Ovary (tissue), 9 donors: ENCODE data around the gene TNPO2. TPM values are rescaled to one million over a fixed set of nuclear protein-coding genes. Genes with fewer than 3 reads are reported as not detected.
A peak's percentile ranks its signal among the peaks of the same experiment; 100 is the strongest.
"Not testable (repeated sequence)": the region's sequence is repeated elsewhere in the genome, so short reads cannot be mapped to it uniquely, and the experiment has no call there.

ENCODE experiments used
- DNase-seq, 5 donors: peaks; one replicate each; pipeline ENCODE4 v3.0.0-alpha.2; 2019 to 2020
- H3K27ac ChIP-seq, 2 donors: fragments of 200-600 bp; one replicate each; pipeline versions ENCODE4 v1.5.1 to v1.8.0; 2019 to 2022
- H3K27me3 ChIP-seq: fragments of 200-600 bp; one replicate; pipeline ENCODE4 v1.8.0; 2022
- H3K36me3 ChIP-seq: fragments of 200-600 bp; sonication (generic); one replicate; pipeline ENCODE4 v1.5.1; 2019
- H3K4me1 ChIP-seq: one replicate; pipeline ENCODE4 v1.8.1; 2013; ENCODE audit warnings: mild to moderate bottlenecking, moderate library complexity; ENCODE audit not compliant: insufficient read depth
- H3K4me3 ChIP-seq: fragments of 200-600 bp; sonication (generic); one replicate; pipeline ENCODE4 v1.5.1; 2017
- H3K9me3 ChIP-seq, 2 donors: fragments of 200-600 bp in 1 of 2; sonication (generic) in 1 of 2; one replicate each; pipeline versions ENCODE4 v1.5.1 to v1.8.1; 2013 to 2019; ENCODE audit warnings: mild to moderate bottlenecking in 1 of 2, moderate library complexity in 1 of 2
- EP300 ChIP-seq: sonication (generic); formaldehyde crosslinking; IDR thresholded peaks from one replicate; pipeline ENCODE4 v1.6.1; 2017; ENCODE audit warnings: antibody characterized with exemption
- POLR2A ChIP-seq: fragments of 450-650 bp; IDR thresholded peaks from one replicate; pipeline ENCODE4 v1.6.1; 2017; ENCODE audit warnings: antibody characterized with exemption, mild to moderate bottlenecking, moderate library complexity
- WGBS, 3 donors: extraction: QIAGEN DNeasy Blood & Tissue Kit in 1 of 3; methylation state at CpG; one replicate each; pipeline versions ENCODE4 v1.1.5 to v1.1.7; 2013 to 2017; 5-methylcytosine and 5-hydroxymethylcytosine counted together
- intact Hi-C, 4 donors: fragments of 100-400 bp; cut with DNase I; formaldehyde crosslinking; loops; one replicate each; pipeline versions ENCODE4 v1.11.0 to v1.15.1; 2022 to 2023
- polyA plus RNA-seq, 2 donors: library from polyadenylated mRNA; stranded (reverse); fragments of 200-250 nt in 1 of 2; fragments of 350-450 nt in 1 of 2; fragmentation: Illumina TruSeq in 1 of 2; extraction: RNeasy Lipid Tissue Mini Kit (QIAGEN cat#74804) in 1 of 2; gene quantifications; one replicate each; pipeline ENCODE4 v1.2.3, GENCODE V29; 2013 to 2014
- total RNA-seq, 7 donors: library from RNA; depleted of rRNA in 2 of 7; stranded (reverse); fragments of >200 nt in 2 of 7; fragmentation: NEBNext Ultra II Directional in 3 of 7; extraction: Animal tissue kit (Norgen Biotek cat#: 25700) in 3 of 7; gene quantifications; one replicate each; pipeline versions ENCODE4 v1.1.0 to v1.2.4, GENCODE V29; 2016 to 2023
- TF ChIP-seq, protein P1 (sequence below), 3 donors: fragments of 450-650 bp in 2 of 3; fragments of 200-600 bp in 1 of 3; IDR thresholded peaks; one replicate each; pipeline versions ENCODE4 v1.5.1 to v1.8.0; 2016 to 2022; ENCODE audit warnings: antibody characterized with exemption in 3 of 3, mild to moderate bottlenecking in 1 of 3
- donor health status: DM: no; HTN: no; CAD: no; lungs with moderate emphysema.
- donor health status: DM: no; HTN: no; CAD: no.
- donor health status: Bipolar disorder and iron deficiency.
- donor health status: DM: yes; HTN: yes; CAD: no.
- donor health status: DM: no; HTN: no; CAD: no.
- donor health status: DM: yes; HTN: yes; CAD: no.

The TNPO2 gene
- total and polyA plus RNA-seq, 9 donors = 41.5 to 109 (median 75.7) TPM

DNA sequence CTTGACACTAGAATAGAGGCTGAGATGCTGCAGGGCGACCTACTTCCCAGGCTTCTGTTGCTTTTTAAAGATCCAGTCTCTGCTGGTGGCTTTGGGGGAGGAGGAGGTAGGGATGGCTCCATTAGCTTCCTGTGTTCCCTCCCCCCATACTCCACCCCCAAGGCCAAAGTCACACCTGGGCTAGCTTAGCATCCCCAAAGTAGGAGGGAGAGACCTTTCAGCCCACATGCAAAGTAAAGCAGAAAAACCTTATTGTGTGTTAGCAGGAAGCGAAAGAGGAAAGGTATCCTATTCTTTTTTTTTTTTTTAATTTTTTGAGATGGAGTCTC is 3.2 kb upstream of the TNPO2 start:
- H3K4me1 ChIP-seq = peaks cover 4% of the 10 kb centered on the region
- WGBS, 3 donors = 91 to 96% (median 94%) methylated on average over 2 of the region's 2 CpGs
- no peaks in the 10 kb centered on the region for H3K27me3 ChIP-seq
- H3K36me3 ChIP-seq = no peaks in the 10 kb centered on the region
- no peaks in the 10 kb centered on the region for H3K9me3 ChIP-seq
- TF ChIP-seq EP300 (no peak), POLR2A (no peak)
- TF ChIP-seq, protein P1, sequence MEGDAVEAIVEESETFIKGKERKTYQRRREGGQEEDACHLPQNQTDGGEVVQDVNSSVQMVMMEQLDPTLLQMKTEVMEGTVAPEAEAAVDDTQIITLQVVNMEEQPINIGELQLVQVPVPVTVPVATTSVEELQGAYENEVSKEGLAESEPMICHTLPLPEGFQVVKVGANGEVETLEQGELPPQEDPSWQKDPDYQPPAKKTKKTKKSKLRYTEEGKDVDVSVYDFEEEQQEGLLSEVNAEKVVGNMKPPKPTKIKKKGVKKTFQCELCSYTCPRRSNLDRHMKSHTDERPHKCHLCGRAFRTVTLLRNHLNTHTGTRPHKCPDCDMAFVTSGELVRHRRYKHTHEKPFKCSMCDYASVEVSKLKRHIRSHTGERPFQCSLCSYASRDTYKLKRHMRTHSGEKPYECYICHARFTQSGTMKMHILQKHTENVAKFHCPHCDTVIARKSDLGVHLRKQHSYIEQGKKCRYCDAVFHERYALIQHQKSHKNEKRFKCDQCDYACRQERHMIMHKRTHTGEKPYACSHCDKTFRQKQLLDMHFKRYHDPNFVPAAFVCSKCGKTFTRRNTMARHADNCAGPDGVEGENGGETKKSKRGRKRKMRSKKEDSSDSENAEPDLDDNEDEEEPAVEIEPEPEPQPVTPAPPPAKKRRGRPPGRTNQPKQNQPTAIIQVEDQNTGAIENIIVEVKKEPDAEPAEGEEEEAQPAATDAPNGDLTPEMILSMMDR (IDR thresholded peaks at IDR 0.05) = no peak
- H3K4me3 ChIP-seq = no peak overlapping the region
- intact Hi-C loops = no loop called here
- DNase-seq = no peak
- H3K27ac ChIP-seq = no peak overlapping the region

DNA sequence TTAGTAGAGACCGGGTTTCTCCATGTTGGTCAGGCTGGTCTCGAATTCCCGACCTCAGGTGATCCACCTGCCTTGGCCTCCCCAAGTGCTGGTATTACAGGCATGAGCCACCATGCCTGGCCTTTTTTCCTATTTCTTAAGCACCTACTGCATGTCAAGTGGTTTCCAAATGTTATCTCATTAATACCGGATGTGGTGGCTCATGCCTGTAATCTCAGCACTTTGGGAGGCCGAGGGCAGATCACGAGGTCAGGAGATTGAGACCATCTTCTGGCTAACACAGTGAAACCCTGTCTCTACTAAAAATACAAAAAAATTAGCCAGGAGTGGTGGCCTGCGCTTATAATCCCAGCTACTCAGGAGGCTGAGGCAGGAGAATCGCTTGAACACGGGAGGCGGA is 1.9 kb upstream of the TNPO2 start:
- H3K27me3 ChIP-seq, H3K27ac ChIP-seq, H3K36me3 ChIP-seq, H3K4me1 ChIP-seq, DNase-seq, H3K4me3 ChIP-seq, intact Hi-C loops, H3K9me3 ChIP-seq: not testable (repeated sequence)
- WGBS, 3 donors = 89 to 91% (median 90%) methylated on average over 10 of the region's 10 CpGs

DNA sequence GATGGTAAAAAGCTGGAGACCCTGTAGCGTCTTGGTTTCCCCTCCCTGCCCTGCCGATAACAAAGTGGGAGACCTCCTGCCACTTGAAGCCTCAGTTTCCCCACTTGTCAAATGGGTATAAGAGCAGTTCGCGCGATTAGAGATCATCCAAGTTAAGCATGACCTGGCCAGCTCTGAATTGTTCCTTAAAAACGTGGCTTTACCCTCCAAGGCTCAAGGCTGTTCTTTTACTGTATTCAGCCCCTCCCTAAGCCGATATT is 421 bp downstream of the TNPO2 start:
- intact Hi-C loops = no loop called here
- peaks cover 8% of the 10 kb centered on the region for H3K4me1 ChIP-seq
- WGBS, 3 donors = 0 to 1% (median 0%) methylated on average over 7 of the region's 7 CpGs
- H3K27ac ChIP-seq = peak overlapping the region in 1 of 2 donors; percentile 91
- TF ChIP-seq, protein P1 (IDR thresholded peaks at IDR 0.05) = no peak
- H3K27me3 ChIP-seq = no peaks in the 10 kb centered on the region
- H3K9me3 ChIP-seq = no peaks in the 10 kb centered on the region
- H3K36me3 ChIP-seq = no peaks in the 10 kb centered on the region
- peak overlapping the region; percentile 78 for H3K4me3 ChIP-seq
- DNase-seq = no peak

DNA sequence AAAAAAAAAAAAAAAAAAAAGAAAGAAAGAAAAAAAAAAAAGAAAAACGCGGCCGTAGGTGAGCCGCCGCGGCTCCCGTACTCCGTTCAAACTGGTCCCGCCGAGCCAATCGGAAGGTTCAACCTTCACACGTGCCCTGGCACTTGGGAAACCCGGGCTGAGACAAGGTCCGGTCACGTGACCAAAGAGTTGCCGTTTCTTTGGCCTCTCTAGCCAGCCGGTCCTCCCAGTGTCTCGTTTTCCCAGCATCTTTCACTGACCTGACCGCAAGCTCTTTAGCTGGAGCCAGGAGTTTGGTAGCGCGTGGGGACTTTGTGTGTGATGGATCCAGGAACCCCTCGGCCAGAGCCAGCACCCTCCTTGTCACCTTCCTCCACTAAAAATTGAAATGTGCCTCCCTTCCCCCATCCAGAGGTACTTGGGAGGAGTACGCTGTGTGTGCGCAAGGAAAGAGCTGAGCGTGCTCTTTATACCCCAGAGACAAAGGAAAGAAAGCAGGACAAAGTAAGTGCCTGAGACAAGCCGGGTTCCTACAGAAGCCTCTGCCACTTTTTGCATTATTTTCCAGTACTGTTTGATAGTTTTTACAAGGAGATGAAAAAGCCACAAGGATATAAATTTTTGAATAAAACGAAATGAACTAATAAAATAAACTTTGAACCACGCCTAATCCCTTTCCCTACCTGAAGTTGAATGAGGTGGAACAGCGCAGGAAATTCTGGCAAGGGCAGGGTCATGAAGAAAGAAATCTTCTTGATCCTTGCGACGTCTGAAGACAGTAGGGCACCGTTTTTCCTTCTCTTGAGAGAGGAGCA is 959 bp downstream of the TNPO2 start:
- H3K4me3 ChIP-seq = peak overlapping the region; percentile 78
- intact Hi-C loops = no loop called here
- H3K36me3 ChIP-seq = no peaks in the 10 kb centered on the region
- WGBS, 3 donors = 0 to 1% (median 1%) methylated on average over 32 of the region's 32 CpGs
- TF ChIP-seq EP300 (no peak), POLR2A (peak; percentile 30)
- H3K4me1 ChIP-seq = peaks cover 8% of the 10 kb centered on the region
- no peaks in the 10 kb centered on the region for H3K9me3 ChIP-seq
- peak overlapping the region; percentile 91 to 99 for H3K27ac ChIP-seq
- no peaks in the 10 kb centered on the region for H3K27me3 ChIP-seq
- peak; percentile 92 to 98 (median 96) for DNase-seq

DNA sequence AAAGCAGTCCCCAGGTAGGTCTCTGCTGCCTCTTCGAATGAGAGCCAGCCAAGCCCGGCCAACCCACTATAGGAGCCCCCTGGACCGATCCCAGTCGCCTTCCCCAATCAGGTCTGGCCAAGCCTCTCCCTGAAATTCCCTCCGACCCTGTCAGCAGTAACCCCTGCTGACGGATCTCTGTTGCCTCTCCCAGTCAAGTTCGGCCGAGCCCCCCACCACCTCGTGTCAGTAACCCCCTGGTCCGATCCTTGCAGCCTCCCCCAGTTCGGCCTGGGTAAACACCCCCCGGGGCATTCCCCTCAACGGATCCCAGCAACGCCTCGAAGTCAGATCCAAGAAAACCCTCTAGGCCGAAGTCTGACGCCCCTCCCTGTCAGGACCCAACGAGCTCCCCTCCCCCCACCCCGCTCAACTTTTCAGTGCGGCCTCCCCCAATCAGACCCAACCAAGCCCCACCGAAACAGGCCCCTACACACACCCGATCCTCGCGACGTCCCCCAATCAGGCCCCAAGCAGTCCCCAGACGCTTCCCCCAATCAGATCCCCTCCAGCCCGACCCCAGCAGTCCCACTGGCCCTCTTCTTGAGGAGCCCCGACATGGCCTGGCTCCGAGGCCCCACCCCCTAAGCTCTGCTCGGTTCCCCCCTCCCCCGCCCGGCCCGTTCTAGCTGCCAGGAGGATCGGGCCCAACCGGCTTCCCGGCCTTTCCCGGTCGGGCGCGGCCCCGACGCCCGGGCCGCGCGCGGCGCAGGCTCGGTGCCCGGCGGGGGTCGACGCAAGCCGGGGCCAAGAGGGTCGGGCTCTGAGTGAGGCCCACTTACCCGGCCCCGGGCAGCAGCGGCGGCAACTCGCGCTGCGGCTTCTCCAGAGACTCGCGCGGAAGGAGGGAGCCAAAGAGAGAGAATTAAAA is 1.8 kb downstream of the TNPO2 start:
- Histone ChIP-seq H3K27ac (peak overlapping the region; percentile 91 to 99), H3K4me3 (peak overlapping the region; percentile 78), H3K4me1 (peaks cover 8% of the 10 kb centered on the region), H3K9me3 (no peaks in the 10 kb centered on the region), H3K27me3 (no peaks in the 10 kb centered on the region), H3K36me3 (no peaks in the 10 kb centered on the region)
- WGBS, 3 donors = 1% methylated on average over 32 to 65 of the region's 65 CpGs
- TF ChIP-seq, protein P1 (IDR thresholded peaks at IDR 0.05) = no peak
- TF ChIP-seq POLR2A (no peak), EP300 (no peak)
- peak; percentile 75 to 86 (median 79) for DNase-seq
- intact Hi-C loops = no loop called here
